Lower lobe of right lung (tissue), 2 donors: Measurements from ENCODE around the gene SLC4A7. TPM values are rescaled to one million over a fixed set of nuclear protein-coding genes. Genes with fewer than 3 reads are reported as not detected.
A peak's percentile ranks its signal among the peaks of the same experiment; 100 is the strongest.

Source experiments
- ATAC-seq, 2 donors: fragments of 200-7000 bp; cut with Tn5 transposase; one replicate each; pipeline ENCODE4 v1.9.1; 2020 to 2022; ENCODE audit warnings: mild to moderate bottlenecking in 2 of 2, moderate library complexity in 2 of 2
- DNase-seq: peaks from one replicate; pipeline ENCODE4 v3.0.0-alpha.2; 2020
- H3K27ac ChIP-seq: fragments of 200-600 bp; one replicate; pipeline ENCODE4 v1.8.0; 2022
- H3K27me3 ChIP-seq: fragments of 200-600 bp; one replicate; pipeline ENCODE4 v1.8.0; 2022; ENCODE audit warnings: low read depth
- H3K36me3 ChIP-seq: fragments of 200-600 bp; one replicate; pipeline ENCODE4 v1.8.0; 2022; ENCODE audit warnings: mild to moderate bottlenecking
- H3K4me1 ChIP-seq: fragments of 200-600 bp; one replicate; pipeline ENCODE4 v1.8.0; 2022
- H3K4me3 ChIP-seq: fragments of 200-600 bp; one replicate; pipeline ENCODE4 v1.8.0; 2022; ENCODE audit warnings: mild to moderate bottlenecking
- H3K9me3 ChIP-seq: fragments of 200-600 bp; one replicate; pipeline ENCODE4 v1.8.0; 2022
- intact Hi-C: fragments of 100-400 bp; cut with DNase I; formaldehyde crosslinking; loops from one replicate; pipeline ENCODE4 v1.11.0; 2022
- total RNA-seq: library from RNA; stranded (reverse); fragmentation: NEBNext Ultra II Directional; extraction: Animal tissue kit (Norgen Biotek cat#: 25700); gene quantifications from one replicate; pipeline ENCODE4 v1.2.1, GENCODE V29; 2021
- TF ChIP-seq, protein P1 (sequence below): fragments of 200-600 bp; IDR thresholded peaks from one replicate; pipeline ENCODE4 v1.8.0; 2022; ENCODE audit warnings: antibody characterized with exemption, mild to moderate bottlenecking
- donor health status: DM: no; HTN: yes; CAD: no; lungs with severe emphysema.

SLC4A7 gene
- total RNA-seq, 1 donor from 2014 or later: 17.2 TPM

- Histone ChIP-seq H3K9me3 (no peaks in the 10 kb centered on the region), H3K27me3 (no peaks in the 10 kb centered on the region), H3K4me1 (no peaks in the 10 kb centered on the region), H3K27ac (no peak overlapping the region), H3K36me3 (no peaks in the 10 kb centered on the region), H3K4me3 (no peak overlapping the region)
- TF ChIP-seq, protein P1, sequence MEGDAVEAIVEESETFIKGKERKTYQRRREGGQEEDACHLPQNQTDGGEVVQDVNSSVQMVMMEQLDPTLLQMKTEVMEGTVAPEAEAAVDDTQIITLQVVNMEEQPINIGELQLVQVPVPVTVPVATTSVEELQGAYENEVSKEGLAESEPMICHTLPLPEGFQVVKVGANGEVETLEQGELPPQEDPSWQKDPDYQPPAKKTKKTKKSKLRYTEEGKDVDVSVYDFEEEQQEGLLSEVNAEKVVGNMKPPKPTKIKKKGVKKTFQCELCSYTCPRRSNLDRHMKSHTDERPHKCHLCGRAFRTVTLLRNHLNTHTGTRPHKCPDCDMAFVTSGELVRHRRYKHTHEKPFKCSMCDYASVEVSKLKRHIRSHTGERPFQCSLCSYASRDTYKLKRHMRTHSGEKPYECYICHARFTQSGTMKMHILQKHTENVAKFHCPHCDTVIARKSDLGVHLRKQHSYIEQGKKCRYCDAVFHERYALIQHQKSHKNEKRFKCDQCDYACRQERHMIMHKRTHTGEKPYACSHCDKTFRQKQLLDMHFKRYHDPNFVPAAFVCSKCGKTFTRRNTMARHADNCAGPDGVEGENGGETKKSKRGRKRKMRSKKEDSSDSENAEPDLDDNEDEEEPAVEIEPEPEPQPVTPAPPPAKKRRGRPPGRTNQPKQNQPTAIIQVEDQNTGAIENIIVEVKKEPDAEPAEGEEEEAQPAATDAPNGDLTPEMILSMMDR: no peak
- ATAC-seq (no peak), DNase-seq (no peak)
- intact Hi-C loops: no loop called here
Measured at GRCh38 chr3:27468283-27468886, 15.8 kb downstream of the SLC4A7 start.

DNA sequence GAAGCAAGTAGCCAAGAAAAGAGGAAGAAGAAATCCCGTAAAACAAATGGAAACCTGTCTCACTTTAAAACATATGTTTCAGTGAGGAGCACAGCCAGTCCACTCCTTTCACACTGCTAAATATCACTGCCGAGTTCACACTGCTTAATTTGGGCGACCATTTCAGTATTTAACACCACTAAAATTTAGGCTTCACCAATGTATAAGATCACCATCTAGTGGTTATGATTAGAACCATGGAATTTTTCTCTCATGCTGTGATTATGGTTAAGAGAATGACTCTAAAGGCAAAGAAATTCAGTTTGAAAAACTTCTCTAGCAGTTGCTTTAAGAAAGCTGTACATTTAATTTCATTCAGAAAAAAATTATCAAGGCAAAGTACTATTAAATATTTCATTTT, 16.6 kb downstream of the SLC4A7 start:
- Histone ChIP-seq H3K27ac (no peak overlapping the region), H3K9me3 (no peaks in the 10 kb centered on the region), H3K27me3 (no peaks in the 10 kb centered on the region), H3K4me3 (no peak overlapping the region), H3K36me3 (no peaks in the 10 kb centered on the region), H3K4me1 (no peaks in the 10 kb centered on the region)
- TF ChIP-seq, protein P1: peak; percentile 57
- intact Hi-C loops: no loop called here
- ATAC-seq (peak; percentile 71 to 81), DNase-seq (no peak)

DNA sequence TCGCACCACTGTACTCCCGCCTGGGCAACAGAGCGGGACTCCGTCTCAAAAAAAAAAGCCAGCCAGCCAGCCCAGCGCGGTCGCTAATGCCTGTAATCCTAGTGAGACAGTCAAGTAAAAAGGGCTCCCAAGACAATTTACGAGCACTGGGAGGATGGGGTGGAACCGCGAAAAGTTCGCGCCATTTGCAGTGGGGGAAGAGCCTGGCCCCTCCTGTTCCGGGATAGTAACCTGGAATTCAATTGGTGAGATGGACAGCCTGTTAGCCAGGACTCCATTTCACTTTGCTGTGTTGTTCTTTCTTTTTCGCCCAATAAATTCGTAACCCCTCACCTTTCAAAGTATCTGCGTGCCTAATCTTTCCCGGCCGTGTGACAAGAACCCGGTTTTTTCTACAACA, 19.5 kb downstream of the SLC4A7 start:
- no peaks in the 10 kb centered on the region for H3K4me1 ChIP-seq

GRCh38 chr3:27462228-27462627, 22.0 kb downstream of the SLC4A7 start:
- H3K27ac ChIP-seq: no peak overlapping the region
- no peak overlapping the region for H3K4me3 ChIP-seq
- H3K27me3 ChIP-seq: no peaks in the 10 kb centered on the region
- TF ChIP-seq, protein P1: no peak
- H3K9me3 ChIP-seq: no peaks in the 10 kb centered on the region
- H3K4me1 ChIP-seq: no peaks in the 10 kb centered on the region
- DNase-seq (no peak), ATAC-seq (no peak)
- H3K36me3 ChIP-seq: no peaks in the 10 kb centered on the region
- intact Hi-C loops: no loop called here

More for the DNA sequence above, 19.5 kb downstream of the SLC4A7 start:
- no peak overlapping the region for H3K4me3 ChIP-seq
- intact Hi-C loops: no loop called here
- H3K9me3 ChIP-seq: no peaks in the 10 kb centered on the region
- TF ChIP-seq, protein P1: no peak
- H3K27me3 ChIP-seq: no peaks in the 10 kb centered on the region
- no peak overlapping the region for H3K27ac ChIP-seq
- ATAC-seq (no peak), DNase-seq (no peak)
- no peaks in the 10 kb centered on the region for H3K36me3 ChIP-seq

DNA sequence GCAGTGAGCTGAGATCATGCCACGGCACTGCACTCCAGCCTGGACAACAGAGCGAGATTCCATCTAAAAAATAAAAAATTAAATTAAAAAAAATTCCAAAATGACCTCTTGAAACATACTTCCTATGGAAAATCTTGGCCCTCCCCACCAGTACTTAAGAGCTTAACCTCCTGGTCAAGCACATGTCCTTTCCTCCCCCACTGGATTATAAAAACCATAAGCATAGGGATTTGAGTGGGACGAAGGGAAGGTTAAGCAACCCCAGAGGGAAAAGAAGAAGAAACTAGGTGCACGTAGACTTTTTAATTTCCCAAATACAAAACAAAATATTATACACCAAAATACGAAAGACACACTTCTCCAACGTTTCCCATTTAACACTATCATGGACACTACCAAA, 25.3 kb downstream of the SLC4A7 start:
- no peaks in the 10 kb centered on the region for H3K36me3 ChIP-seq
- ATAC-seq: no peak
- intact Hi-C loops: no loop called here

More for the DNA sequence above, 25.3 kb downstream of the SLC4A7 start:
- no peaks in the 10 kb centered on the region for H3K9me3 ChIP-seq
- no peaks in the 10 kb centered on the region for H3K27me3 ChIP-seq
- H3K4me3 ChIP-seq: no peak overlapping the region
- TF ChIP-seq, protein P1: no peak
- H3K4me1 ChIP-seq: peaks cover 4% of the 10 kb centered on the region
- DNase-seq: no peak
- no peak overlapping the region for H3K27ac ChIP-seq
